NCI-H2081 (cell line): ENCODE results near the gene PACSIN2.

Experiments
- DNase-seq, 2 experiments: peaks; one replicate each; lab custom pipeline; 2025; lab: John Stamatoyannopoulos, UW

The PACSIN2 gene

GRCh38 chr22:42905217-42905616 lies 109.7 kb downstream of the PACSIN2 start:
- DNase-seq = peak; percentile 1 to 25

- no peak for DNase-seq
These were observed 110.9 kb downstream of the PACSIN2 start for GRCh38 chr22:42904050-42904449.

GRCh38 chr22:42902875-42903510 lies 112.0 kb downstream of the PACSIN2 start:
- DNase-seq = no peak

- no peak for DNase-seq
These were observed 113.0 kb downstream of the PACSIN2 start for GRCh38 chr22:42901790-42902508.

GRCh38 chr22:42897960-42898359 lies 117.0 kb downstream of the PACSIN2 start:
- DNase-seq = no peak

- DNase-seq = no peak
These were observed 119.4 kb downstream of the PACSIN2 start for GRCh38 chr22:42895541-42895981.

- no peak for DNase-seq
These were observed 119.9 kb downstream of the PACSIN2 start for GRCh38 chr22:42895087-42895486.

GRCh38 chr22:42893371-42894150 lies 121.4 kb downstream of the PACSIN2 start:
- DNase-seq = no peak

- peak in 1 of 2 experiments; percentile 72 for DNase-seq
These were observed 122.2 kb downstream of the PACSIN2 start for GRCh38 chr22:42892571-42893316.

GRCh38 chr22:42892156-42892555 lies 122.8 kb downstream of the PACSIN2 start:
- no peak for DNase-seq

GRCh38 chr22:42891696-42892095 lies 123.3 kb downstream of the PACSIN2 start:
- DNase-seq = no peak

GRCh38 chr22:42891008-42891407 lies 123.9 kb downstream of the PACSIN2 start:
- no peak for DNase-seq

GRCh38 chr22:42889304-42889703 lies 125.6 kb downstream of the PACSIN2 start:
- no peak for DNase-seq

GRCh38 chr22:42887523-42888507 lies 127.1 kb downstream of the PACSIN2 start:
- DNase-seq = no peak

GRCh38 chr22:42887120-42887519 lies 127.8 kb downstream of the PACSIN2 start:
- DNase-seq = no peak

- DNase-seq = no peak
These were observed 129.5 kb downstream of the PACSIN2 start for GRCh38 chr22:42885446-42885845.

- no peak for DNase-seq
These were observed 130.2 kb downstream of the PACSIN2 start for GRCh38 chr22:42884616-42885375.

GRCh38 chr22:42883970-42884369 lies 131.0 kb downstream of the PACSIN2 start:
- DNase-seq = no peak

GRCh38 chr22:42883121-42883520 lies 131.8 kb downstream of the PACSIN2 start:
- no peak for DNase-seq
